Activated CD8-positive, alpha-beta T cell treated with anti-CD3 and anti-CD28 coated beads for 36 hours (primary cell): ENCODE results near the gene SCYGR1. TPM values are rescaled to one million over a fixed set of nuclear protein-coding genes. Genes with fewer than 3 reads are reported as not detected.

ENCODE experiments used
- ATAC-seq: fragments of 200-7000 bp; cut with Tn5 transposase; one replicate; pipeline ENCODE4 v1.10.0; 2021; ENCODE audit warnings: mild to moderate bottlenecking, moderate library complexity
- CTCF ChIA-PET: fragments of 350-600 bp; sonication (Branson Sonifier 250); formaldehyde crosslinking; loops from one replicate; lab custom pipeline; 2021; ENCODE audit warnings: antibody characterized with exemption; lab: Charles Lee
- POLR2A ChIA-PET: fragments of 350-600 bp; sonication (Branson Sonifier 250); formaldehyde crosslinking; loops from one replicate; lab custom pipeline; 2021; ENCODE audit warnings: antibody characterized with exemption; lab: Charles Lee
- DNase-seq: peaks from one replicate; pipeline ENCODE4 v3.0.0-alpha.2; 2020
- H3K27ac Mint-ChIP-seq: one replicate; pipeline ENCODE4 v1.8.0; 2021; ENCODE audit warnings: mild to moderate bottlenecking, mixed read lengths
- H3K27me3 Mint-ChIP-seq: one replicate; pipeline ENCODE4 v1.8.0; 2021; ENCODE audit warnings: mixed read lengths
- H3K36me3 Mint-ChIP-seq: one replicate; pipeline ENCODE4 v1.8.0; 2021; ENCODE audit warnings: low read depth, mixed read lengths
- H3K4me1 Mint-ChIP-seq: one replicate; pipeline ENCODE4 v1.8.0; 2021; ENCODE audit warnings: low read depth, mixed read lengths
- H3K4me3 Mint-ChIP-seq: one replicate; pipeline ENCODE4 v1.8.0; 2021; ENCODE audit warnings: mild to moderate bottlenecking, moderate library complexity, mixed read lengths
- H3K9me3 Mint-ChIP-seq: one replicate; pipeline ENCODE4 v1.8.0; 2021; ENCODE audit warnings: mixed read lengths
- CTCF ChIP-seq: fragments of 200-600 bp; IDR thresholded peaks from one replicate; pipeline ENCODE4 v1.8.0; 2022; ENCODE audit warnings: antibody characterized with exemption, mild to moderate bottlenecking
- intact Hi-C: fragments of 100-400 bp; cut with micrococcal nuclease; formaldehyde crosslinking; loops from one replicate; pipeline ENCODE4 v1.10.0; 2022
- total RNA-seq, 2 experiments: library from RNA; stranded (reverse); gene quantifications; one replicate each; pipeline ENCODE4 v1.2.3, GENCODE V29; 2021

The SCYGR1 gene
- total RNA-seq, 2 experiments from 2014 or later, result not detected

- intact Hi-C loops, result no loop called here
- Mint-ChIP-seq H3K27me3 (no peaks in the 10 kb centered on the region), H3K4me1 (peaks cover 4% of the 10 kb centered on the region), H3K27ac (no peak overlapping the region), H3K4me3 (no peak overlapping the region), H3K36me3 (no peaks in the 10 kb centered on the region), H3K9me3 (no peaks in the 10 kb centered on the region)
- CTCF ChIA-PET, result no interaction called here
- DNase-seq (no peak), ATAC-seq (no peak)
- POLR2A ChIA-PET, result no interaction called here
- no peak for TF ChIP-seq CTCF
Measured at GRCh38 chr2:227423656-227424499, 36.1 kb upstream of the SCYGR1 start.

- TF ChIP-seq CTCF, result no peak
- POLR2A ChIA-PET, result no interaction called here
- Mint-ChIP-seq H3K36me3 (no peaks in the 10 kb centered on the region), H3K4me1 (peaks cover 13% of the 10 kb centered on the region), H3K27me3 (no peaks in the 10 kb centered on the region), H3K27ac (no peak overlapping the region), H3K4me3 (no peak overlapping the region), H3K9me3 (no peaks in the 10 kb centered on the region)
- DNase-seq (no peak), ATAC-seq (no peak)
- CTCF ChIA-PET, result interaction anchor here (1.4 kb wide), 1 partner anchor 13 kb away, joined by 3 read pairs; no protein-coding TSS in a partner anchor
- intact Hi-C loops, result no loop called here
Measured at GRCh38 chr2:227420087-227421052, 32.6 kb upstream of the SCYGR1 start.

GRCh38 chr2:227416701-227417100 is 29.0 kb upstream of the SCYGR1 start:
- Mint-ChIP-seq H3K36me3 (no peaks in the 10 kb centered on the region), H3K9me3 (no peaks in the 10 kb centered on the region), H3K4me3 (no peak overlapping the region), H3K27ac (peak overlapping the region; percentile 20), H3K4me1 (peaks cover 39% of the 10 kb centered on the region), H3K27me3 (no peaks in the 10 kb centered on the region)
- intact Hi-C loops, result no loop called here
- no peak for DNase-seq
- no peak for ATAC-seq
- ChIA-PET CTCF (interaction anchor here (1.3 kb wide), 1 partner anchor 69 kb away, joined by 3 read pairs; no protein-coding TSS in a partner anchor), POLR2A (interaction anchor here (1.2 kb wide), 1 partner anchor 44 kb away, joined by 3 read pairs; no protein-coding TSS in a partner anchor)
- TF ChIP-seq CTCF, result no peak

- intact Hi-C loops, result no loop called here
- ATAC-seq (peak; percentile 29), DNase-seq (peak; percentile 55)
- POLR2A ChIA-PET, result interaction anchor here (1.2 kb wide), 1 partner anchor 45 kb away, joined by 3 read pairs; no protein-coding TSS in a partner anchor
- Mint-ChIP-seq H3K4me1 (peaks cover 48% of the 10 kb centered on the region), H3K9me3 (no peaks in the 10 kb centered on the region), H3K4me3 (peak overlapping the region; percentile 21), H3K27ac (peak overlapping the region; percentile 88), H3K27me3 (no peaks in the 10 kb centered on the region), H3K36me3 (no peaks in the 10 kb centered on the region)
- CTCF ChIA-PET, result interaction anchor here (0.9 to 1.4 kb wide), 6 partner anchors 9 to 70 kb away, joined by 3 to 5 read pairs (median 4); partner anchors contain the start of gene AGFG1
- no peak for TF ChIP-seq CTCF
Measured at GRCh38 chr2:227415538-227416424, 28.0 kb upstream of the SCYGR1 start.
